A673 (cell line): Measurements from ENCODE around the gene HMGN3. TPM values are rescaled to one million over a fixed set of nuclear protein-coding genes. Genes with fewer than 3 reads are reported as not detected.

Source experiments
- BruUV-seq: library from RNA; stranded (reverse); fragments of 400-500 nt; replicated peaks from 2 replicates; lab custom pipeline; 2021; lab: Mats Ljungman, UMichigan
- CTCF ChIA-PET: fragments of 300-600 bp; sonication (Branson Sonifier 250); formaldehyde crosslinking; loops from one replicate; lab custom pipeline; 2022; ENCODE audit warnings: antibody characterized with exemption; lab: Charles Lee
- POLR2A ChIA-PET: fragments of 300-600 bp; sonication (Branson Sonifier 250); formaldehyde crosslinking; loops from one replicate; lab custom pipeline; 2022; ENCODE audit warnings: antibody characterized with exemption; ENCODE audit not compliant: low non-redundant PET; lab: Charles Lee
- DNase-seq: peaks from one replicate; pipeline ENCODE4 v3.0.0-alpha.2; 2015; ENCODE audit warnings: low spot score
- H3K27ac ChIP-seq: fragments of 200-600 bp; sonication (generic); 2 replicates; pipeline ENCODE4 v1.5.1; 2016; ENCODE audit warnings: mixed run types, low read depth, mild to moderate bottlenecking, mixed read lengths, antibody characterized with exemption, low read length; ENCODE audit not compliant: poor library complexity, severe bottlenecking
- H3K27me3 ChIP-seq: fragments of 200-600 bp; sonication (generic); replicated peaks from 2 replicates; pipeline ENCODE4 v1.6.1; 2017; ENCODE audit warnings: mixed run types, low read depth, mild to moderate bottlenecking, mixed read lengths, antibody characterized with exemption, low read length; ENCODE audit not compliant: insufficient read depth, poor library complexity
- H3K36me3 ChIP-seq: fragments of 200-600 bp; sonication (generic); 2 replicates; pipeline ENCODE4 v1.6.1; 2016; ENCODE audit warnings: mixed run types, mild to moderate bottlenecking, mixed read lengths, antibody characterized with exemption, low read length; ENCODE audit not compliant: insufficient read depth, poor library complexity, severe bottlenecking
- H3K4me1 ChIP-seq: fragments of 200-600 bp; sonication (generic); 2 replicates; pipeline ENCODE4 v1.6.1; 2017; ENCODE audit warnings: mixed run types, mild to moderate bottlenecking, mixed read lengths, antibody characterized with exemption, low read length; ENCODE audit not compliant: insufficient read depth, poor library complexity, severe bottlenecking
- H3K4me3 ChIP-seq: fragments of 200-600 bp; sonication (generic); 2 replicates; pipeline ENCODE4 v1.5.1; 2016; ENCODE audit warnings: low read depth, mixed run types, mild to moderate bottlenecking, mixed read lengths, low read length; ENCODE audit not compliant: poor library complexity, severe bottlenecking
- H3K9me3 ChIP-seq: fragments of 200-600 bp; sonication (generic); 2 replicates; pipeline ENCODE4 v1.6.1; 2016; ENCODE audit warnings: mixed run types, low read depth, mild to moderate bottlenecking, mixed read lengths, antibody characterized with exemption, low read length; ENCODE audit not compliant: poor library complexity, severe bottlenecking
- CTCF ChIP-seq: fragments of 300-800, 200-600 bp; sonication (generic); conservative IDR thresholded peaks from 2 replicates; pipeline ENCODE4 v1.5.1; 2017; ENCODE audit warnings: low read depth, mild to moderate bottlenecking, antibody characterized with exemption, low read length, moderate library complexity, mixed read lengths
- EZH2 ChIP-seq: fragments of 200-600 bp; sonication (generic); IDR thresholded peaks from 2 replicates; pipeline ENCODE4 v1.6.1; 2017; ENCODE audit warnings: borderline replicate concordance, low read depth, mild to moderate bottlenecking, mixed read lengths, antibody characterized with exemption, low read length; ENCODE audit not compliant: poor library complexity, severe bottlenecking
- intact Hi-C: fragments of 100-400 bp; cut with micrococcal nuclease; formaldehyde crosslinking; loops from one replicate; pipeline ENCODE4 v1.10.0; 2022; ENCODE audit not compliant: unreplicated experiment
- total RNA-seq: library from RNA; stranded (reverse); gene quantifications from 2 replicates; pipeline ENCODE4 v1.2.3, GENCODE V29; 2021

HMGN3 gene
- total RNA-seq, 1 experiment from 2014 or later, result 83.8 TPM

GRCh38 chr6:79188885-79189480 is 45.5 kb downstream of the HMGN3 start:
- intact Hi-C loops, result no loop called here
- DNase-seq, result no peak
- H3K27ac ChIP-seq, result no peak overlapping the region
- no peaks in the 10 kb centered on the region for H3K4me1 ChIP-seq
- ChIA-PET CTCF (no interaction called here), POLR2A (no interaction called here)
- BruUV-seq, result no TSS peak
- peaks cover 8% of the 10 kb centered on the region for H3K9me3 ChIP-seq
- no peak overlapping the region for H3K4me3 ChIP-seq
- H3K36me3 ChIP-seq, result no peaks in the 10 kb centered on the region
- no peak for TF ChIP-seq CTCF
- TF ChIP-seq EZH2, result no peak
- no peaks in the 10 kb centered on the region for H3K27me3 ChIP-seq

DNA sequence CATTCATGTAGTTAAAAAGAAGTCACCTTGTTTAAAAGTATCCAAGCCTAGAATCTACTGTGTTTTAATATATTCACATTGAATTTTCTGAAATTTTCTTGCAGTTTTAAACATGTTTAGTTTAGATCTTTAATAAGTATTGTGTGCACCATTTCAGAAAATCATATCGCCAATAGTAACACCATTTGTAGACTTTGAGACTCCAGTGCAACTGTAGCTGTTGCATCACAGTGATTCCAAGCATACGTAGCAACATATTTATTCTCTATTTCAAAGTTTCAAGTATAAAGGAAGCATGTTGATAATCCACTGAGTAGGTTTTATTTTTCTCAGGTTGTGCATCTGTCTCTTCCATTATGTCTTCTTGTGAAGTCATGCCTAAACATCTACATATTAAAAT is 46.4 kb downstream of the HMGN3 start:
- Histone ChIP-seq H3K27me3 (no peaks in the 10 kb centered on the region), H3K36me3 (no peaks in the 10 kb centered on the region), H3K9me3 (peaks cover 8% of the 10 kb centered on the region), H3K4me3 (no peak overlapping the region), H3K4me1 (no peaks in the 10 kb centered on the region), H3K27ac (no peak overlapping the region)
- intact Hi-C loops, result no loop called here
- no TSS peak for BruUV-seq
- ChIA-PET CTCF (no interaction called here), POLR2A (no interaction called here)
- TF ChIP-seq EZH2 (no peak), CTCF (no peak)
- DNase-seq, result no peak

DNA sequence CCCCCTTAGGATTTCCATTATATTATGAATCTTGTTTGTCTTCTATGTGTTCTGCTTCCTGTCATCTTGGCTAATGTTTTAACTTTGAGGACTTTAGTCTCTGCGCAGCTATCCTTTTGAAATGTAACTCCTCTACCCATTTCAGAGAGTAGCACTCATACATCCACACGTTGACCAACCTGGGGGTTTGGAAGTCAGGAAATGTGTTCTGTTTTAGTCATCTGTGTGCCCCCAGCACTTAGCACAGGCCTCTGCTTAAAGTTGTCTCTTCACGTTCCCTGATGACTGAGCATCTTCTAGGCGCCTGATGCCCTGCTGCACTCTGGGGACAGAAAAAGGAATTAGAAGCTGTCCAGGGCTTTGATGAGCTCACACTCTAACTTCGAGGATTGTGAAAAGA is 47.9 kb downstream of the HMGN3 start:
- DNase-seq, result no peak
- CTCF ChIA-PET, result no interaction called here

More for the DNA sequence above, 47.9 kb downstream of the HMGN3 start:
- no peak overlapping the region for H3K4me3 ChIP-seq
- BruUV-seq, result no TSS peak
- H3K9me3 ChIP-seq, result peaks cover 6% of the 10 kb centered on the region
- POLR2A ChIA-PET, result no interaction called here
- intact Hi-C loops, result no loop called here
- H3K4me1 ChIP-seq, result no peaks in the 10 kb centered on the region
- no peaks in the 10 kb centered on the region for H3K27me3 ChIP-seq
- TF ChIP-seq EZH2, result no peak
- TF ChIP-seq CTCF, result no peak
- H3K36me3 ChIP-seq, result no peaks in the 10 kb centered on the region
- no peak overlapping the region for H3K27ac ChIP-seq
